Esophagus squamous epithelium (tissue), 5 donors: ENCODE data around the gene HS2ST1. TPM values are rescaled to one million over a fixed set of nuclear protein-coding genes. Genes with fewer than 3 reads are reported as not detected.

Experiments
- DNase-seq: peaks from one replicate; lab custom pipeline; 2025; lab: John Stamatoyannopoulos, UW
- H3K27ac ChIP-seq, 4 donors: fragments of 200-600 bp; sonication (generic); one replicate each; pipeline ENCODE4 v1.5.1; 2016 to 2019; ENCODE audit warnings: mild to moderate bottlenecking in 1 of 4
- H3K27me3 ChIP-seq, 4 donors: fragments of 200-600 bp; sonication (generic); 1 replicate in 3 of 4; 2 replicates in 1 of 4; pipeline versions ENCODE4 v1.5.1 to v1.6.0; 2017 to 2021; ENCODE audit warnings: antibody characterized with exemption in 1 of 4
- H3K36me3 ChIP-seq, 3 donors: fragments of 200-600 bp; sonication (generic); one replicate each; pipeline ENCODE4 v1.5.1; 2016 to 2019
- H3K4me1 ChIP-seq, 3 donors: fragments of 200-600 bp; sonication (generic); one replicate each; pipeline ENCODE4 v1.5.1; 2017 to 2019
- H3K4me3 ChIP-seq, 4 donors: fragments of 200-600 bp; sonication (generic); 1 replicate in 3 of 4; 2 replicates in 1 of 4; pipeline ENCODE4 v1.5.1; 2016 to 2019; ENCODE audit warnings: mild to moderate bottlenecking in 2 of 4, moderate library complexity in 1 of 4
- H3K9me3 ChIP-seq, 3 donors: fragments of 200-600 bp; sonication (generic); one replicate each; pipeline ENCODE4 v1.5.1; 2016 to 2019
- CTCF ChIP-seq, 6 experiments: fragments of 450-650 bp in 4 of 6; fragments of 200-600 bp in 2 of 6; sonication (generic) in 2 of 6; IDR thresholded peaks; one replicate each; pipeline ENCODE4 v1.5.1; 2016 to 2019; ENCODE audit warnings: antibody characterized with exemption in 6 of 6, mild to moderate bottlenecking in 4 of 6, moderate library complexity in 4 of 6
- POLR2A ChIP-seq, 4 donors: fragments of 450-650 bp; IDR thresholded peaks; one replicate each; pipeline ENCODE4 v1.6.1; 2017; ENCODE audit warnings: antibody characterized with exemption in 4 of 4, mild to moderate bottlenecking in 4 of 4, moderate library complexity in 3 of 4
- WGBS, 2 donors: methylation state at CpG; one replicate each; pipeline ENCODE4 v1.1.5; 2018; 5-methylcytosine and 5-hydroxymethylcytosine counted together
- intact Hi-C: fragments of 100-400 bp; cut with DNase I; formaldehyde crosslinking; loops from one replicate; pipeline ENCODE4 v1.15.0; 2022
- total RNA-seq, 4 donors: library from RNA; depleted of rRNA; stranded (reverse); fragments of >200 nt; gene quantifications; one replicate each; pipeline ENCODE4 v1.1.0, GENCODE V29; 2016
- donor health status: DM: yes; HTN: yes; CAD: no.

Gene HS2ST1
- total RNA-seq, 4 donors from 2014 or later = 5.3 to 10.5 (median 9.1) TPM

GRCh38 chr1:87091425-87091824 is 177.0 kb downstream of the HS2ST1 start:
- Histone ChIP-seq H3K27ac (no peak overlapping the region), H3K9me3 (no peaks in the 10 kb centered on the region), H3K27me3 (no peaks in the 10 kb centered on the region), H3K36me3 (no peaks in the 10 kb centered on the region), H3K4me1 (no peaks in the 10 kb centered on the region), H3K4me3 (no peak overlapping the region)
- intact Hi-C loops = no loop called here
- no peak for TF ChIP-seq CTCF (IDR thresholded peaks at IDR 0.05)
- TF ChIP-seq POLR2A (IDR thresholded peaks at IDR 0.05) = no peak
- DNase-seq = no peak
- 76 to 89% methylated on average over 2 of the region's 2 CpGs for WGBS, 2 donors

DNA sequence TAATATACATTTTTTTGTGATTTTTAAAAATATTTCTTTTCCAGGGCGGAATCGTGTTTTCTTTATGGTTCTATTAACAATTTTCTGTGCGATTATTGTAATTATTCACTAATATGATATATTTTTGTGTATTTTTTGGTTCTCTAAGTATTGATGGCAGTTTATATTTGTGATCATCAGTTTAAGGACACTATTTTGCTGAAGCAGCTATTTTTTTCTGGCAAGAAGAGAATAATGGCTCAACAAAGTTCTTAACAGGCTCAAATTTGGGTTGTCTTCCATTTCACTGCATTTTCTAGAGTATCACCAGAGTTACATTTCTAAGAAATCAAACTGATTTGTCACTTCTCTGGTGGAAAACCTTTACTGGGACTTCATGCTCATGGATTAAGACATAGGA is 178.4 kb downstream of the HS2ST1 start:
- Histone ChIP-seq H3K36me3 (no peaks in the 10 kb centered on the region), H3K27me3 (no peaks in the 10 kb centered on the region), H3K4me3 (no peak overlapping the region), H3K27ac (no peak overlapping the region), H3K9me3 (no peaks in the 10 kb centered on the region), H3K4me1 (no peaks in the 10 kb centered on the region)
- intact Hi-C loops = no loop called here
- no peak for DNase-seq
- TF ChIP-seq POLR2A (IDR thresholded peaks at IDR 0.05) (no peak), CTCF (IDR thresholded peaks at IDR 0.05) (no peak)
- WGBS, 2 donors = 96% methylated on average over 3 of the region's 3 CpGs

DNA sequence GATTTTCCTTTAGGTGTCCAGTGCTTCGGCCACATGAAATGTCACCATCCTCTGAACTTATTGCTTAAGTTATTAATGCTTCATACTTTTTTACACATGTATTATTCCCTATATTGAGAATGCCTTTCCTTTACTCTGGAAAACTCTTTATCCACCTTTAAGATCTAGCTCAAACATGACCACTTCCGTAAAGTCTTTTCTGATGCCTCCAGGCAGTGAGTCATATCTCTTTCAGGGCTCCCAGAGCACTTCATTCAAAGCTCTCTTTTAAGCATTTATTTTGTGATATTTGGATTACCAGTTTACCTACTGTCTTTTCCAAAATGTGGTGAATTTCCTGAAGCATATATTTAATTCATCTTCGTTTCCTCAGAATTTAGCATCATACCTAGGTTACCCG is 178.9 kb downstream of the HS2ST1 start:
- H3K27ac ChIP-seq = no peak overlapping the region
- H3K36me3 ChIP-seq = no peaks in the 10 kb centered on the region
- TF ChIP-seq CTCF (IDR thresholded peaks at IDR 0.05) = no peak
- TF ChIP-seq POLR2A (IDR thresholded peaks at IDR 0.05) = no peak
- intact Hi-C loops = no loop called here
- no peak for DNase-seq
- H3K4me3 ChIP-seq = no peak overlapping the region
- WGBS, 2 donors = 50 to 68% methylated on average over 4 of the region's 4 CpGs
- no peaks in the 10 kb centered on the region for H3K9me3 ChIP-seq
- no peaks in the 10 kb centered on the region for H3K4me1 ChIP-seq
- H3K27me3 ChIP-seq = no peaks in the 10 kb centered on the region

DNA sequence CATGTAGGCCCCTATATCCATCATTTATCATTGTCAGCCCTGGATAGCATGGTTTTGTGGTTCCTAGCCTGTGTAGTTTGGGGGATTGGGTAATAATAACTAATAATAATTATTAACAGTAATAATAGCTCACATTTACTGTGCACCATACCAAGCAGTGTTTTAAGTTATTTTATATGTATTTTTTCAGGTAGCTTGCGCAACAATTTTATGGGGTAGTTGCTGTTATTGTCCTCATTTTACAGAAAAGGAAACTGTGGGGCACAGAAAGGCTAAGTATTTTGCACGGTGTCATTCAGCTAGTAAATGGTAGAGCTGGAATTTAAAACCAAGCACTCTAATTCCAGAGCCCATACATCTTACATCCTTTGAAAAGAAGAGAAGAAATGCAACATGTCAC is 179.8 kb downstream of the HS2ST1 start:
- Histone ChIP-seq H3K4me1 (no peaks in the 10 kb centered on the region), H3K9me3 (no peaks in the 10 kb centered on the region), H3K4me3 (no peak overlapping the region), H3K36me3 (no peaks in the 10 kb centered on the region), H3K27me3 (no peaks in the 10 kb centered on the region), H3K27ac (no peak overlapping the region)
- 86 to 87% methylated on average over 2 of the region's 2 CpGs for WGBS, 2 donors
- intact Hi-C loops = no loop called here
- no peak for DNase-seq
- TF ChIP-seq POLR2A (IDR thresholded peaks at IDR 0.05) (no peak), CTCF (IDR thresholded peaks at IDR 0.05) (no peak)

GRCh38 chr1:87100271-87100670 is 185.8 kb downstream of the HS2ST1 start:
- Histone ChIP-seq H3K27ac (no peak overlapping the region), H3K9me3 (peaks cover 0 to 9% (median 4%) of the 10 kb centered on the region in 3 donors), H3K4me3 (no peak overlapping the region), H3K27me3 (no peaks in the 10 kb centered on the region), H3K36me3 (peaks cover 0 to 11% (median 0%) of the 10 kb centered on the region in 3 donors), H3K4me1 (no peaks in the 10 kb centered on the region)
- 100% methylated on average over 1 of the region's 1 CpG for WGBS, 2 donors
- DNase-seq = no peak
- intact Hi-C loops = no loop called here
- TF ChIP-seq POLR2A (IDR thresholded peaks at IDR 0.05) (no peak), CTCF (IDR thresholded peaks at IDR 0.05) (no peak)
